Epithelial cell of proximal tubule (primary cell): Measurements from ENCODE around the gene P2RX5. TPM values are rescaled to one million over a fixed set of nuclear protein-coding genes. Genes with fewer than 3 reads are reported as not detected.
"Not testable (repeated sequence)": the region's sequence is repeated elsewhere in the genome, so short reads cannot be mapped to it uniquely, and the experiment has no call there.

Experiments used
- DNase-seq: peaks from one replicate; pipeline ENCODE4 v3.0.0-alpha.2; 2011; ENCODE audit warnings: low read depth
- H3K4me3 ChIP-seq: 2 replicates; pipeline ENCODE4 v1.5.1; 2011; ENCODE audit warnings: low read depth, mild to moderate bottlenecking, low read length
- CTCF ChIP-seq: conservative IDR thresholded peaks from 2 replicates; pipeline ENCODE4 v1.5.1; 2012; ENCODE audit warnings: low read depth, mild to moderate bottlenecking, low read length
- total RNA-seq: library from RNA; depleted of rRNA; stranded (reverse); fragments of >200 nt; gene quantifications from 2 replicates; pipeline ENCODE4 v1.2.3, GENCODE V29; 2015

The P2RX5 gene
- total RNA-seq, 1 donor from 2014 or later: 4.8 TPM

GRCh38 chr17:3712811-3713463, 17.0 kb upstream of the P2RX5 start:
- no peak overlapping the region for H3K4me3 ChIP-seq
- no peak for TF ChIP-seq CTCF
- no peak for DNase-seq

DNA sequence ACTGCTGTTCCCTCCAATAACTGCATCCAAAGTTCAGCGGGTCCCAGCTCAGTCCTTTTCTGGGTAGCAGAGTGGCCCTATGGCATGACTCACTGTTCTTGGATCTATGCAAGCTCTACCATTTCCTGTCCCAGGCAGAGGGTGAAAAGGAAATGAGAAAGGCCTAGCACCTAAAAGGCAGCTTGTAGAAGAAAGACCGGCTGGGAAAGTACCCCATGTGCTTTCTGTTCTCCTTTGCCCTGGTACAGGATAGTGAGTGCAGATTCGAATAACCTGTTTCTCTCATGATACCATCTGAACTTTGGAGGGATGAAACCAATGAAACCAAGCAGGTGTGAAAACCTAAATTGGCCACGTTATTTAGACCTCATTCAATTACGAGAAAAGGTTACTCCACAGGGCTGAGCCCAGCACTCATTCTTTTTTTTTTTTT, 15.0 kb upstream of the P2RX5 start:
- no peak for TF ChIP-seq CTCF
- no peak overlapping the region for H3K4me3 ChIP-seq
- DNase-seq: no peak

GRCh38 chr17:3708366-3708765, 12.4 kb upstream of the P2RX5 start:
- no peak for DNase-seq
- TF ChIP-seq CTCF: no peak
- no peak overlapping the region for H3K4me3 ChIP-seq

- DNase-seq: not testable (repeated sequence)
Measured at GRCh38 chr17:3705718-3705984, 9.7 kb upstream of the P2RX5 start.

DNA sequence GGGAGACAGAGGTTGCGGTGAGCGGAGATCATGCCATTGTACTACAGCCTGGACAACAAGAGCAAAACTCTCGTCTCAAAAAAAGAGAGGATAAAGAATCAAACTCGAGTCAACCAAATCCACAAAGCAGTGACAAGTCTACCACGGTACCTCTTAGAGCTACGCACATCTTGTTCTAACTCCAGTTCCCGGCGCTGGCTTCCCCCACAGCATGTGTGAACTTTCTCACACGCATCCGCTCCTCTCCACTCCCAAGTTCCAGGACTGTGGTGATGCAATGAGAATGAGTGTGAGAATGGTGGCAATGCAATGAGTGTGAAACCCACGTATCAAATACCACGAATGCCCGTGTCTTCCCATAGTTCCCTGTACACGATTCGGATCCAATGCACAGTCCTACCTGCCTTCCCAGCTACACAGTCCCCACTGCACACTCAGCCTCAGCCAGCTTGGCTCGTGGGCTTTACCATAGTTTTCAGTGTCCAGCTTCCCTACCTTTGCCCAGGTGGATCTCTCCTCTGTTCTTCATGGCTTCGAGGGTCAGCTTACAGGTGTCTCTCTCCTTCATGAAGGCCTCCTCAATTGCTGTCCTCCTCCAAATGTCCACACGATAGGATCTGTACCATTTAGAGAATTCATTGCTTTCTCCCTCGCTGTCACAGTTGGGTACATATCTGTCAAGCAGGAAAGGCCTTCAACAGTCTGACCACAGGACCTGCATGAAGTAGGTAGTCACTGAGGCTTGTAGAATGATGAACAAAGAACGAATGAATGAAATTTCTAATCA, 9.2 kb upstream of the P2RX5 start:
- no peak overlapping the region for H3K4me3 ChIP-seq
- no peak for TF ChIP-seq CTCF
- DNase-seq: no peak

More at GRCh38 chr17:3705718-3705984, 9.7 kb upstream of the P2RX5 start:
- not testable (repeated sequence) for H3K4me3 ChIP-seq

- not testable (repeated sequence) for DNase-seq, H3K4me3 ChIP-seq
Measured at GRCh38 chr17:3702041-3702539, 6.1 kb upstream of the P2RX5 start.

DNA sequence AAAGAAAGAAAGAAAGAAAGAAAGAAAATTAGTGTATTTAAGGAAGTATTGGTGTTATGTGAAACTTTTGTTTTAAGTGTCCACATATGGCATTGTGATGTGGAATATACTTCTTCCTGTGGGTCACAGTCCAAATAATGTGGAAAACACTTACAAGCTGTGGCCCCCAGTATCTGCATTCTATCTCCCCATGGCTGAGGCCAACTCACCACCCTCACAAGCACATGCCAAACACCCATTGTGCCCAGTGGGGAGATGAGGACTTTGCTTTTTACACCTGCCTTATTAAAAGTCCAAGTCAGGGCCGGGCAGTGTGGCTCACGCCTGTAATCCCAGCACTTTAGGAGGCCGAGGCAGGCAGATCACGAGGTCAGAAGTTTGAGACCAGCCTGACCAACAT, 4.0 kb upstream of the P2RX5 start:
- TF ChIP-seq CTCF: no peak
- no peak overlapping the region for H3K4me3 ChIP-seq
- DNase-seq: no peak

GRCh38 chr17:3698139-3698538, 2.2 kb upstream of the P2RX5 start:
- no peak for DNase-seq
- H3K4me3 ChIP-seq: no peak overlapping the region
- TF ChIP-seq CTCF: no peak
